SK-N-SH treated with all-trans-retinoic acid at 6 μM for 48 hours (cell line): ENCODE measurements around the gene ADAMTS2.

Source experiments
- ARNTL ChIP-seq: fragments of 450-650 bp; formaldehyde crosslinking; IDR thresholded peaks from 2 replicates; pipeline ENCODE4 v1.5.0; 2020; ENCODE audit warnings: low read depth, mild to moderate bottlenecking, moderate library complexity, borderline replicate concordance
- BACH2 ChIP-seq: fragments of 250-450 bp; sonication (Bioruptor Pico); IDR thresholded peaks from 2 replicates; pipeline ENCODE4 v1.9.0; 2021; ENCODE audit warnings: mild to moderate bottlenecking, borderline replicate concordance
- ISL1 ChIP-seq: fragments of 250-450 bp; sonication (Bioruptor Pico); IDR thresholded peaks from 2 replicates; pipeline ENCODE4 v2.1.2; 2022; ENCODE audit warnings: mild to moderate bottlenecking, moderate library complexity
- OSR1 ChIP-seq: fragments of 250-450 bp; sonication (Bioruptor Pico); IDR thresholded peaks from 2 replicates; pipeline ENCODE4 v1.8.0; 2022; ENCODE audit warnings: moderate library complexity, mild to moderate bottlenecking, inconsistent platforms
- PATZ1 ChIP-seq: fragments of 250-450 bp; sonication (Bioruptor Pico); IDR thresholded peaks from 2 replicates; pipeline ENCODE4 v1.8.0; 2020; ENCODE audit warnings: mild to moderate bottlenecking, moderate library complexity, borderline replicate concordance
- RARB ChIP-seq: fragments of 250-450 bp; sonication (Bioruptor Pico); IDR thresholded peaks from 2 replicates; pipeline ENCODE4 v1.8.0; 2021; ENCODE audit warnings: mild to moderate bottlenecking, moderate library complexity
- TCF4 ChIP-seq: fragments of 250-450 bp; sonication (Bioruptor Pico); IDR thresholded peaks from 2 replicates; pipeline ENCODE4 v1.8.0; 2021; ENCODE audit warnings: mild to moderate bottlenecking, moderate library complexity, borderline replicate concordance
- TOX ChIP-seq: fragments of 250-450 bp; sonication (Bioruptor Pico); IDR thresholded peaks from 2 replicates; pipeline ENCODE4 v1.8.0; 2021; ENCODE audit warnings: mild to moderate bottlenecking, moderate library complexity, borderline replicate concordance
- ZFP3 ChIP-seq: fragments of 250-450 bp; sonication (Bioruptor Pico); IDR thresholded peaks from 2 replicates; pipeline ENCODE4 v1.5.0; 2020; ENCODE audit warnings: mild to moderate bottlenecking, moderate library complexity
- ZFP30 ChIP-seq: fragments of 450-650 bp; formaldehyde crosslinking; IDR thresholded peaks from 2 replicates; pipeline ENCODE4 v1.5.0; 2022; ENCODE audit warnings: mild to moderate bottlenecking, moderate library complexity
- ZNF565 ChIP-seq: fragments of 450-650 bp; formaldehyde crosslinking; conservative IDR thresholded peaks from 2 replicates; pipeline ENCODE4 v1.5.0; 2020; ENCODE audit warnings: low read depth, mild to moderate bottlenecking, moderate library complexity
- ZNF70 ChIP-seq: fragments of 450-650 bp; formaldehyde crosslinking; IDR thresholded peaks from 2 replicates; pipeline ENCODE4 v1.5.0; 2020; ENCODE audit warnings: mild to moderate bottlenecking, moderate library complexity
- TF ChIP-seq, protein P1 (sequence below): fragments of 250-450 bp; sonication (Bioruptor Pico); IDR thresholded peaks from 2 replicates; pipeline ENCODE4 v1.5.1; 2020; ENCODE audit warnings: low read depth, mild to moderate bottlenecking, moderate library complexity

GRCh38 chr5:179128976-179129375 lies 216.3 kb downstream of the ADAMTS2 start:
- TF ChIP-seq ISL1 (CRISPR knock-in tag) (no peak), RARB (CRISPR knock-in tag) (no peak), ARNTL (no peak), ZNF565 (CRISPR knock-in tag) (no peak), ZFP3 (CRISPR knock-in tag) (no peak), PATZ1 (no peak), TOX (CRISPR knock-in tag) (no peak), ZFP30 (no peak), BACH2 (CRISPR knock-in tag) (no peak), OSR1 (CRISPR knock-in tag) (no peak), TCF4 (CRISPR knock-in tag) (no peak), ZNF70 (CRISPR knock-in tag) (no peak)
- TF ChIP-seq, protein P1, sequence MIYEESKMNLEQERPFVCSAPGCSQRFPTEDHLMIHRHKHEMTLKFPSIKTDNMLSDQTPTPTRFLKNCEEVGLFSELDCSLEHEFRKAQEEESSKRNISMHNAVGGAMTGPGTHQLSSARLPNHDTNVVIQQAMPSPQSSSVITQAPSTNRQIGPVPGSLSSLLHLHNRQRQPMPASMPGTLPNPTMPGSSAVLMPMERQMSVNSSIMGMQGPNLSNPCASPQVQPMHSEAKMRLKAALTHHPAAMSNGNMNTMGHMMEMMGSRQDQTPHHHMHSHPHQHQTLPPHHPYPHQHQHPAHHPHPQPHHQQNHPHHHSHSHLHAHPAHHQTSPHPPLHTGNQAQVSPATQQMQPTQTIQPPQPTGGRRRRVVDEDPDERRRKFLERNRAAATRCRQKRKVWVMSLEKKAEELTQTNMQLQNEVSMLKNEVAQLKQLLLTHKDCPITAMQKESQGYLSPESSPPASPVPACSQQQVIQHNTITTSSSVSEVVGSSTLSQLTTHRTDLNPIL (CRISPR knock-in tag), result no peak
